Keratinocyte (primary cell): Measurements from ENCODE around the gene DHFR2. TPM values are rescaled to one million over a fixed set of nuclear protein-coding genes. Genes with fewer than 3 reads are reported as not detected.
"Not testable (repeated sequence)": the region's sequence is repeated elsewhere in the genome, so short reads cannot be mapped to it uniquely, and the experiment has no call there.

Experiments
- DNase-seq: peaks from one replicate; pipeline ENCODE4 v3.0.0-alpha.2; 2011; ENCODE audit warnings: low read depth, missing footprints, low spot score
- FAIRE-seq: peaks from 2 replicates; lab custom pipeline; 2011; peaks lifted over from hg19 to GRCh38; lab: Jason Lieb, UNC
- H2AFZ ChIP-seq: 2 replicates; pipeline ENCODE4 v1.6.0; 2012; ENCODE audit warnings: low read length, control low read depth, inconsistent platforms; ENCODE audit not compliant: control insufficient read depth
- H3K27ac ChIP-seq: 2 replicates; pipeline ENCODE4 v1.5.1; 2011; ENCODE audit warnings: low read length; ENCODE audit not compliant: control insufficient read depth, insufficient read depth
- H3K27me3 ChIP-seq: 3 replicates; pipeline ENCODE4 v1.6.0; 2011; ENCODE audit warnings: low read length; ENCODE audit not compliant: control insufficient read depth, insufficient read depth; ENCODE audit errors: extremely low read depth
- H3K36me3 ChIP-seq, 2 experiments: 2 replicates in 1 of 2; 3 replicates in 1 of 2; pipeline ENCODE4 v1.5.1; 2011; ENCODE audit warnings: low read length in 2 of 2, mild to moderate bottlenecking in 1 of 2; ENCODE audit not compliant: control insufficient read depth in 2 of 2, insufficient read depth in 2 of 2; ENCODE audit errors: extremely low read depth in 1 of 2
- H3K4me1 ChIP-seq: 3 replicates; pipeline ENCODE4 v1.5.1; 2011; ENCODE audit warnings: low read length; ENCODE audit not compliant: control insufficient read depth, insufficient read depth; ENCODE audit errors: extremely low read depth
- H3K4me2 ChIP-seq: 3 replicates; pipeline ENCODE4 v1.6.0; 2011; ENCODE audit warnings: low read depth, low read length; ENCODE audit not compliant: control insufficient read depth, insufficient read depth; ENCODE audit errors: extremely low read depth
- H3K4me3 ChIP-seq, 3 experiments: fragments of 200-600 bp in 1 of 3; sonication (generic) in 1 of 3; 2 replicates in 2 of 3; 3 replicates in 1 of 3; pipeline ENCODE4 v1.5.1; 2011 to 2016; ENCODE audit warnings: low read length in 3 of 3, mild to moderate bottlenecking in 3 of 3, control low read depth in 2 of 3, inconsistent platforms in 1 of 3, low read depth in 1 of 3, mixed read lengths in 1 of 3, mixed run types in 1 of 3, moderate library complexity in 1 of 3; ENCODE audit not compliant: control insufficient read depth in 2 of 3, insufficient read depth in 2 of 3; ENCODE audit errors: extremely low read depth in 1 of 3
- H3K79me2 ChIP-seq: 2 replicates; pipeline ENCODE4 v1.6.0; 2012; ENCODE audit warnings: low read length; ENCODE audit not compliant: control insufficient read depth, insufficient read depth
- H3K9ac ChIP-seq: 3 replicates; pipeline ENCODE4 v1.6.0; 2011; ENCODE audit warnings: low read length; ENCODE audit not compliant: control insufficient read depth, insufficient read depth; ENCODE audit errors: extremely low read depth
- H3K9me1 ChIP-seq: 3 replicates; pipeline ENCODE4 v1.6.0; 2011; ENCODE audit warnings: low read length; ENCODE audit not compliant: control insufficient read depth, insufficient read depth; ENCODE audit errors: extremely low read depth
- H3K9me3 ChIP-seq: 2 replicates; pipeline ENCODE4 v1.5.1; 2012; ENCODE audit warnings: low read depth, low read length; ENCODE audit not compliant: control insufficient read depth
- H4K20me1 ChIP-seq: 3 replicates; pipeline ENCODE4 v1.6.0; 2011; ENCODE audit warnings: low read length; ENCODE audit not compliant: control insufficient read depth, insufficient read depth; ENCODE audit errors: extremely low read depth
- CTCF ChIP-seq, 3 experiments: IDR thresholded peaks in 1 of 3; conservative IDR thresholded peaks in 1 of 3; optimal IDR thresholded peaks in 1 of 3; 2 replicates in 2 of 3; 3 replicates in 1 of 3; pipeline versions ENCODE3 to v1.5.1; 2011; ENCODE audit warnings: low read length in 3 of 3, mild to moderate bottlenecking in 3 of 3, moderate library complexity in 2 of 3, control low read depth in 1 of 3, inconsistent platforms in 1 of 3; ENCODE audit not compliant: insufficient read depth in 2 of 3; ENCODE audit errors: extremely low read depth in 1 of 3
- EZH2 ChIP-seq: IDR thresholded peaks from one replicate; pipeline ENCODE4 v1.6.1; 2012; ENCODE audit warnings: inconsistent platforms, mild to moderate bottlenecking, low read length, moderate library complexity
- dilution Hi-C: fragments of 300-500 bp; cut with MboI; formaldehyde crosslinking; loops from one replicate; pipeline ENCODE4 v1.7.0; 2020; ENCODE audit warnings: low sequenced_read_pairs; ENCODE audit not compliant: extremely low pct_ligation_motif_present
- polyA plus RNA-seq, 5 experiments: library from polyadenylated mRNA; depleted of rRNA in 3 of 5; stranded (reverse) in 3 of 5; stranded (forward) in 1 of 5; unstranded in 1 of 5; fragments of >200 nt; gene quantifications; 1 replicate in 1 of 5; 2 replicates in 3 of 5; 3 replicates in 1 of 5; pipeline versions ENCODE4 v1.2.1 to v1.2.3, GENCODE V29; 2011 to 2012; ENCODE audit warnings: missing spikeins in 2 of 5, low read depth in 1 of 5, low replicate concordance in 1 of 5

DHFR2 gene
- polyA plus RNA-seq, 1 donor (not counting 4 experiments of a cell fraction or from before 2014, with no cell fraction given) = 3.6 TPM

GRCh38 chr3:94081884-94082283 lies 19.2 kb upstream of the DHFR2 start:
- H3K36me3 ChIP-seq = peaks cover 0 to 1% of the 10 kb centered on the region in 2 experiments
- H3K27me3 ChIP-seq = no peaks in the 10 kb centered on the region
- no peak overlapping the region for H3K9ac ChIP-seq
- H3K4me2 ChIP-seq = no peak overlapping the region
- H4K20me1 ChIP-seq = no peaks in the 10 kb centered on the region
- no peak overlapping the region for H3K27ac ChIP-seq
- TF ChIP-seq EZH2 (no peak), CTCF (optimal IDR thresholded peaks at IDR 0.05 in 1 of 3, IDR thresholded peaks at IDR 0.05 in 1 of 3, conservative IDR thresholded peaks at IDR 0.05 in 1 of 3; ENCODE audit: extremely low read depth in 1 of 3, insufficient read depth in 2 of 3, low read length in 3 of 3) (no peak)
- no peaks in the 10 kb centered on the region for H3K79me2 ChIP-seq
- no peak overlapping the region for H2AFZ ChIP-seq
- H3K9me1 ChIP-seq = no peaks in the 10 kb centered on the region
- H3K4me3 ChIP-seq = no peak overlapping the region
- no peak for DNase-seq
- dilution Hi-C loops = no loop called here
- no peaks in the 10 kb centered on the region for H3K9me3 ChIP-seq
- H3K4me1 ChIP-seq = no peaks in the 10 kb centered on the region
- no peak for FAIRE-seq

- dilution Hi-C loops, DNase-seq: not testable (repeated sequence)
These were observed 17.8 kb upstream of the DHFR2 start for GRCh38 chr3:94080552-94080951.

GRCh38 chr3:94076055-94076454 lies 13.3 kb upstream of the DHFR2 start:
- H3K9me3 ChIP-seq = no peaks in the 10 kb centered on the region
- no peak overlapping the region for H3K4me2 ChIP-seq
- H3K4me3 ChIP-seq = no peak overlapping the region
- H3K27me3 ChIP-seq = no peaks in the 10 kb centered on the region
- H2AFZ ChIP-seq = no peak overlapping the region
- H3K27ac ChIP-seq = no peak overlapping the region
- H3K9me1 ChIP-seq = no peaks in the 10 kb centered on the region
- no peaks in the 10 kb centered on the region for H3K4me1 ChIP-seq
- FAIRE-seq (no peak), DNase-seq (no peak)
- no peak overlapping the region for H3K9ac ChIP-seq
- H3K36me3 ChIP-seq = peaks cover 0 to 3% of the 10 kb centered on the region in 2 experiments
- no peaks in the 10 kb centered on the region for H4K20me1 ChIP-seq
- dilution Hi-C loops = no loop called here
- H3K79me2 ChIP-seq = no peaks in the 10 kb centered on the region
- TF ChIP-seq CTCF (optimal IDR thresholded peaks at IDR 0.05 in 1 of 3, IDR thresholded peaks at IDR 0.05 in 1 of 3, conservative IDR thresholded peaks at IDR 0.05 in 1 of 3; ENCODE audit: extremely low read depth in 1 of 3, insufficient read depth in 2 of 3, low read length in 3 of 3) = no peak
- TF ChIP-seq EZH2 = no peak

More at GRCh38 chr3:94080552-94080951, 17.8 kb upstream of the DHFR2 start:
- not testable (repeated sequence) for H3K27me3 ChIP-seq, H3K9ac ChIP-seq, H3K4me1 ChIP-seq, H3K4me2 ChIP-seq, FAIRE-seq, H3K9me3 ChIP-seq, H3K36me3 ChIP-seq, H2AFZ ChIP-seq, H3K4me3 ChIP-seq, H3K79me2 ChIP-seq, H3K27ac ChIP-seq, H4K20me1 ChIP-seq, H3K9me1 ChIP-seq
